Measurements from ENCODE around the gene OCA2.

OCA2 gene

GRCh38 chr15:27973886-27974285 is 125.2 kb downstream of the OCA2 start:
- Histone ChIP-seq H3K27ac (replicated peaks) (no peak overlapping the region), H3K27me3 (ENCODE audit: insufficient read depth, poor library complexity, severe bottlenecking) (no peaks in the 10 kb centered on the region), H3K4me3 (replicated peaks; ENCODE audit: insufficient read depth, low read length) (no peak overlapping the region)
- peak; percentile 86 for TF ChIP-seq SPI1 (IDR thresholded peaks at IDR 0.05; ENCODE audit: borderline replicate concordance, low read depth)
- no peak for TF ChIP-seq REST (IDR thresholded peaks at IDR 0.05; ENCODE audit: insufficient replicate concordance, low read depth)
- TF ChIP-seq POLR2AphosphoS5 (IDR thresholded peaks at IDR 0.05; ENCODE audit: low read depth) = no peak
- DNase-seq (ENCODE audit: low read depth in 1 of 2, low spot score in 1 of 2) = no peak

GRCh38 chr15:27970661-27971392 is 128.3 kb downstream of the OCA2 start:
- no peaks in the 10 kb centered on the region for H3K27me3 ChIP-seq (ENCODE audit: insufficient read depth, poor library complexity, severe bottlenecking)
- no peak for DNase-seq (ENCODE audit: low read depth in 1 of 2, low spot score in 1 of 2)
- no peak overlapping the region for H3K27ac ChIP-seq (replicated peaks)
- no peak overlapping the region for H3K4me3 ChIP-seq (replicated peaks; ENCODE audit: insufficient read depth, low read length)
- TF ChIP-seq POLR2AphosphoS5 (IDR thresholded peaks at IDR 0.05; ENCODE audit: low read depth) (no peak), SPI1 (IDR thresholded peaks at IDR 0.05; ENCODE audit: borderline replicate concordance, low read depth) (no peak), GABPA (IDR thresholded peaks at IDR 0.05; ENCODE audit: low read depth) (no peak), CTCF (IDR thresholded peaks at IDR 0.05; ENCODE audit: insufficient read depth, low read length) (no peak), REST (IDR thresholded peaks at IDR 0.05; ENCODE audit: insufficient replicate concordance, low read depth) (no peak)

GRCh38 chr15:27967541-27967940 is 131.6 kb downstream of the OCA2 start:
- Histone ChIP-seq H3K4me3 (replicated peaks; ENCODE audit: insufficient read depth, low read length) (no peak overlapping the region), H3K27ac (replicated peaks) (no peak overlapping the region), H3K27me3 (ENCODE audit: insufficient read depth, poor library complexity, severe bottlenecking) (no peaks in the 10 kb centered on the region)
- TF ChIP-seq POLR2AphosphoS5 (IDR thresholded peaks at IDR 0.05; ENCODE audit: low read depth) = no peak
- no peak for DNase-seq (ENCODE audit: low read depth in 1 of 2, low spot score in 1 of 2)

GRCh38 chr15:27965546-27965945 is 133.6 kb downstream of the OCA2 start:
- no peak for TF ChIP-seq GABPA (IDR thresholded peaks at IDR 0.05; ENCODE audit: low read depth)
- TF ChIP-seq CTCF (IDR thresholded peaks at IDR 0.05; ENCODE audit: insufficient read depth, low read length) = no peak
- DNase-seq (ENCODE audit: low read depth in 1 of 2, low spot score in 1 of 2) = no peak
- Histone ChIP-seq H3K4me3 (replicated peaks; ENCODE audit: insufficient read depth, low read length) (no peak overlapping the region), H3K27ac (replicated peaks) (no peak overlapping the region), H3K27me3 (ENCODE audit: insufficient read depth, poor library complexity, severe bottlenecking) (no peaks in the 10 kb centered on the region)

- no peak for TF ChIP-seq SPI1 (IDR thresholded peaks at IDR 0.05; ENCODE audit: borderline replicate concordance, low read depth)
- no peak for TF ChIP-seq GABPA (IDR thresholded peaks at IDR 0.05; ENCODE audit: low read depth)
- no peak for TF ChIP-seq CTCF (IDR thresholded peaks at IDR 0.05; ENCODE audit: insufficient read depth, low read length)
- H3K27me3 ChIP-seq (ENCODE audit: insufficient read depth, poor library complexity, severe bottlenecking) = no peaks in the 10 kb centered on the region
- H3K4me3 ChIP-seq (replicated peaks; ENCODE audit: insufficient read depth, low read length) = no peak overlapping the region
- H3K27ac ChIP-seq (replicated peaks) = no peak overlapping the region
- DNase-seq (ENCODE audit: low read depth in 1 of 2, low spot score in 1 of 2) = no peak
Observed at GRCh38 chr15:27961801-27962200, 137.3 kb downstream of the OCA2 start.

Data from HL-60 (cell line).